GM21786 (cell line): ENCODE results near the gene RNGTT.
"Not testable (repeated sequence)": the region's sequence is repeated elsewhere in the genome, so short reads cannot be mapped to it uniquely, and the experiment has no call there.

Experiments used
- ATAC-seq: cut with Tn5 transposase; IDR thresholded peaks from one replicate; pipeline ENCODE4 v1.9.1; 2021; ENCODE audit not compliant: unreplicated experiment

Gene RNGTT

DNA sequence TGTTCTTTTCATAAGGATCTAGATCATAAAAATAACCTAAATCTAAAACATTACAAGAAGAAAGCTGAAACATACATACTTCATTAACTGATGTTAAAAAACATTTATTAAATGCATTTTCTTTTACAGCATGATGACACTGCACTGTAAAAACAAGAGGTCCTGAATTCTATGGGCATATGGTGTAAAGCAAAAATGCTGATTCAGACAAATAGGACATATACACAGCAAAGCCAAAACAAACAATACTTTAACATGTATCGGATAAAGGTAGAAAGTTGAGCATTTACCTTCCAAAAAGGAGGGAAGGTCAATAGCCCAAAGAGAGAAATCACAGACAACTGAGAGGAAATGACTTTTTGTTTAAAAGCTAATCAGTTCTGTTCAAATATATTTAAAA, 221.5 kb downstream of the RNGTT start:
- ATAC-seq = no peak

DNA sequence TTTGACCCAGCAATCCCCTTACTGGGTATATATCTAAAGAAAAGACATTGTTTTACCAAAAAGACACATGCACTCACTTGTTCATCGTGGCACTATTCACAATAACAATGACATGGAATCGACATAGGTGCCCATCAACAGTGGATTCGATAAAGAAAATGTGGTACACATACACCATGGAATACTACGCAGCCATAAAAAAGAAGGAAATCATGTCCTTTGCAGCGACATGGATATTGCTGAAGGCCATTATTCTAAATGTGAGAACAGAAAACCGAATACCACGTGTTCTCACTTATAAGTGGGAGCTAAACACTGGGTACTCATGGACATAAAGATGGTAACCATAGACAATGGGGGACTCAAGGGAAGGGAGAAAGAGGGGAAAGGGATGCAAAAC, 222.3 kb downstream of the RNGTT start:
- no peak for ATAC-seq

DNA sequence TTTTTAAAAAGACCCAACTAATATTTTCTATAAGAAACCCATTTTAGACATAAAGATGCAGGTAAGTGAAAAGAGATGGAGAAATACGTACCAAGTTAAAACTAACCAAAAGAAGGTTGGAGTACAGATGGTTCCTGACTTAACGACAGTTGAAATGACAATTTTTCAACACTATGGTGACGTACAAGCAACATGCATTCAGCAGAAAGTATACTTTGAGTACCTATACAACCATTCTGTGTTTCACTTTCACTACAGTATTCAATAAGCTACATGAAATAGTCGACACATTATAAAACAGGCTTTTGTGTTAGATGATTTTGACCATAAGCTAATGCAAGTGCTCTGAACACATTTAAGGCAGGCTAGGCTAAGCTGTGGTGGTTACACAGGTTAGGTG, 228.9 kb downstream of the RNGTT start:
- no peak for ATAC-seq

DNA sequence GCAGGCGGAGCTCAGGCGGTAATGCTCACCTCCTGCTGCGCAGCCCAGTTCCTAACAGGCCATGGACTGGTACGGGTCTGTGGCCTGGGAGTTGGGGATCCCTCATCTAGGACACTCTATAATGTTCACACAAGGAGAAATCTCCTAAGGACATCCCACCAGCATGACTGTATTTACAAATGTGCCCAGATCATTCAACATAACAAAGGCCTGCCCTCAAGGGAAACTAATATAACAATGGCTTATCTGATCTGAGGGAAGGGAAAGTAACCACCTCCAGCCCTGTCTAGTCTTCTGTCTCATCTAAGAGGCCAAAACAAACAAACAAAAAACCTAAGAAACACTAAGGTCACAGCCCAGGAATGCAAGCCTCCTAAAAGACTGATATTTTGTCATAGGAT, 232.8 kb downstream of the RNGTT start:
- no peak for ATAC-seq

DNA sequence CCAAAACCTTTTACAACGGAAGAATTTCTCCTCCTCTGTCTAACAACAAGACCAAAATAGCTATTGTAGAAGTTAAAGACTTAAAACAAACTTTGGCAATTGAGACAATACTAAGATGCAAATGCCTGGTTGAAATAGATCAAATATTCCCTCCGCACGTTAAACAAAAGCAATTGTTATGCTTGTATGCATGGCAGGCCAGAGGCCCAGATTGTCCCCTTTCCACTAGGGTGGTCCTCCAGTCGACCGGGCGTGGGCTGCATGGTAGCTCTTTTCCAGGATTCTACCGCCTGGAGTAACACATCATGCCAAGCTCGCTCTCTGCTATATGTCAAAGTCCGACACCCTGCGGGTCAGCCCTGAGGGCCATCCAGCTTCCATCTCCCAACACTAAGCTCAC, 234.7 kb downstream of the RNGTT start:
- ATAC-seq = no peak

DNA sequence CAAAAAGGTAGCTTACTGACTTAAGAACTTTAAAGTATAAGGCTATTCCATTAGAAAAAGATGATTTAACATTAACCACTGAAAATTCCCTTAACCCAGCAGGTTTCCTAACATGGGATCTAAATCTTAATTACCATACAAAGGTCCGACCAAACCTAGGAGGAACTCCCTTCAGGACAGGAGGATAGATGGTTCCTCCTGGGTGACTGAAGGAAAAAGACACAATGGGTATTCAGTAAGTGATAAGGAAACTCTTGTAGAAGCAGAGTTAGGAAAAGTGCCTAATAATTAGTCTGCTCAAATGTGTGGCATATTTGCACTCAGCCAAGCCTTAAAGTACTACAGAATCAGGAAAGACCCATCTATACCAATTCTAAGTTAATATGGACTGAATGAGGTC, 237.0 kb downstream of the RNGTT start:
- ATAC-seq = not testable (repeated sequence)

DNA sequence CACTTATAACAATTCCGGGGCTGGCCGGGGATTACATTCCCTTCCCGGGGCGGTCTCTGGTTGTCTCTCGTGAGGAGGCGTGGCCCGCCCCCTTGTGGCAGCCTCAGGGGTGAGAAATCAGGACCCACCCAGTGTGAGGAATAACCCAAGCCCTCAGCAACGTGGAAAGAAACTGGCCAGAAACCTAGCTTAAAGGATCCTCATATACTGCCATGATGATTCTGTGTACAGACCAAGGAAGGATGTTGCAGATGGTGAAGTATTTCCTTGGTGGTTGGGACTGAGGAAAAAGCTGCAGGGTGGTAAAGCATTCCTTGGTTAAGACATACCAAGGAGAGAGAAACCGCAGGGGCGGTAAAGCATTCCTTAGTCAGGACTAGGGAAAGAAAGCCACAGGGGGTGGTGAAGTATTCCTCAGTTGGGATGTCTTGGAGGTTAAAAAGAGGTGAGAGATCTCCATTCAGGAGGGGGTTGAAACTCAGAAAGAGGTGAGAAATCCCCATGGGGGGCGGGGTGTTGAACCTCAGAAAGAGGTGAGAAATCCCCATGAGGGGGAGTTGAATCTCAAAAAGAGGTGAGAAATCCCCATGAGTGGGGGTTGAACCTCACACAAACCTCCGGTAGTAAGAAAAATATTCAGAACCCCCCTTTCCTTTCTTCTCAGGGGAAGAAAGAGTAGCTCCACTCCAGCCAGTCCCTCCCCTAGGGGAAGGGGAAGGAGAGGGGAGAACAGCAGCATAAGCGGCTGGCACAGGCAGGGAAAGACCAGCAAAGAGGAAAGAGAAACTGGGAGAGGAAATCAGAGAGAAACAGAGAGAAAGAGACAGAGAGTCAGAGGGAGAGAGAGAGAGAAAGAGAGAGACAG, 238.1 kb downstream of the RNGTT start:
- ATAC-seq = no peak

DNA sequence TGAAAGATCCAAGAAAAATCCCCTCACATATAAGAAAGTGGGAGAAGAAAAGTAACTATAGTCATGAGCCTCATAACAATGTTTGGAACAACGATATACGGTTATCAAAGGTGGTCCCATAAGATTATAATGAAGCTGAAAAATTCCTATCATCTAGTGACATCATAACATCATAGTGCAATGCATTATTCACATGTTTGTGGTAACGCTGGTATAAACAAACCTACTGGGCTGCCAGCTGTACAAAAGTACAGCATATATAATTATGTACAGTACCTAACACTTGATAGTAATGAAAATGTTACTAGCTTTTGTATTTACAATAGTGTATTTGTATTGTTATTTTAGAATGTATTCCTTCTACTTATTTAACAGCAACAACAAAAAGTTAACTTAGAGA, 240.7 kb downstream of the RNGTT start:
- ATAC-seq = no peak

DNA sequence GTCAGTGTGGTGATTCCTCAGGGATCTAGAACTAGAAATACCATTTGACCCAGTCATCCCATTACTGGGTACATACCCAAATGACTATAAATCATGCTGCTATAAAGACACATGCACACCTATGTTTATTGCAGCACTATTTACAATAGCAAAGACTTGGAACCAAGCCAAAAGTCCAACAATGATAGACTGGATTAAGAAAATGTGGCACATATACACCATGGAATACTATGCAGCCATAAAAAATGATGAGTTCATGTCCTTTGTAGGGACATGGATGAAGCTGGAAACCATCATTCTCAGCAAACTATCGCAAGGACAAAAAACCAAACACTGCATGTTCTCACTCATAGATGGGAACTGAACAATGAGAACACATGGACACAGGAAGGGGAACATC, 247.0 kb downstream of the RNGTT start:
- not testable (repeated sequence) for ATAC-seq

DNA sequence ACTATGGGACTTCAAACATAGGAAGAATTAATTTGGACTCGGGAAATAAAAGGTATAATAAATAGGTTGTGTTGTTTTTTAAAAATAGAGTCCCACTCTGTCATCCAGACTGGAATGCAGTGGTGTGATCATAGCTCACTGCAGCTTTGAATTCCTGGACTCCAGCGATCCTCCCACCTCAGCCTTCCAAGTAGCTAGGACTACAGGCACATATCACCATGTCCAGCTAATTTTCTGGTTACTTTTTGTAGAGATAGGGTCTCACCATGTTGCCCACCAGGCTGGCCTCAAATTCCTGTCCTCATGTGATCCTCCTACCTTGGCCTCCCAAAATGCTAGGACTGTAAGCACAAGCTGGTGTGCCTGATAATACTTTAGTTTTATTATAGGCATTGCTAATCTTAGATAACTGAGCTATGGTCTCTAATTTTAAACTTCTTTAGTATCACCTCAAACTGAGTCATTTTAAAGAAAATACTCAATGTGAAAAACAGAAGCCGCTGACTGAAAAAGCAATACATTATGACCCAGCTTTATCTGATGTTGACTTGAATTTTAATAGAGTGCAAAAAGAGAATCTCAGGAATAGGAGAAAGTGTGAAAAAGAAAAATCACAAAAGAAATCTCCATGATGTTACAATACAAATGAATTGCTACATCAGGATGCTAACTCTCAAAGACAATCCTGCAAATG, 251.0 kb downstream of the RNGTT start:
- ATAC-seq = no peak

DNA sequence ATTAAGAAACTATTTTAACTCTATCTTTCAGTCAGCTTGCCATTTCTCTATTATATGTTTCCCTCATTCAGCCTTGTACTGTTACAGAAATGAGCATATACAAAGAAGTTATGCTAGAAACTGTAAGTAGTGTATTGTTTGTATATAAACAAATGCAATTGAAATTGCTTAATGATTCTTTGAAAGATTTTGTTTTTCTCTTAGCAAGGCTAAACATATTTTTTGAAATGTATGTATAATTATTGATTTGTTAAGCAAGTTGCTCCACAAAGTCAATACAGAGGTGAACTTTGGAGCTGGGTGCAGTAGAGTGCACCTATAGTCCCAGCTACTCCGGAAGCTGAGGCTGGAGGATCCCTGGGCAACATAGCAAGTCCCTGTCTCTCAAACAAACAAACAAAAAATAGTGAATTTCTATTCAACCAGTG, 253.6 kb downstream of the RNGTT start:
- ATAC-seq = no peak

DNA sequence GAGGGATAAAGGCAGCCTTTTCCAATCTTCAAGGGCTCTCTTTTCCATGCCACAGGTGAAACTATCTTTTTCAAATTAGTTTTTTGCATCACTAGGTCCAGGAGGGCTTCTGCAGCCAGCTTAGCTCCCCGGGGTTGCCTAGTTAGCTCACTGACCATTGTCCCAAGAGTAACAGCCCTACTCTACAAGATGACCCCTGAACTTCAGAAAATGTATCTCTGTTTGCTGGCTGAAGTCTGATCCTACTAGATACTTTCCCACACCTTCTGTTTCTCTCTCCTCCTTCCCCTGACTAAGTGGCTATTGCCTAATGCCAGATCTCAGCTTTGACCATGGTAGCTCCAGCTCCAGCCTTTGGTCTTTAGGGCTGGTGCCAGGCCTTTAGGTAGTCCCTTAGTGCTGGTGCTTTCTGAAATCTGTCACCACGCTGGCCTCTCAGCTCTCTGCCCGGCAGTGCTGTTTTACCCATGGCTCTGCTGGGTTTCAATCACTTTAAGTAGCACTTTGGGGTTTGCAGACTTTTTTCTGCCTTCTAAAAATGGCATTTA, 255.1 kb downstream of the RNGTT start:
- no peak for ATAC-seq

DNA sequence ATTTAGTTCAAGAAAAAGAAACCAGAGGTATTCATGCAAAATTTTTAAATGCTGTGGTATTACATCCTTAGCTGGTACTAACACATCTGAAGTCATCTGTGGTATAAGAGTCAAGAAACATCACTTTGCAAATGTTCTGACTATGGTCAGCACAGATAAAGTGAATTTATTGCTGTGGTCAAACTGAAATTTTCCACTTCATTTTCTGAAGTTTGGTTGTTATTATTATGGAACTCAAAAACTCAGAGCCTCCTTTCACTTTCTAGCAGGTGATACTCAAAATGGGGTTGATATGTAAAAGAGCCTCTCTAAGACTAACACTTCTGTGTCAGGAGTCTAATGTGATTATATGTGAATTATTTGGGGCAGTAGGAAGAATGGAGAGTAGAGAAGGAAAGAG, 257.8 kb downstream of the RNGTT start:
- peak; percentile 83 for ATAC-seq

DNA sequence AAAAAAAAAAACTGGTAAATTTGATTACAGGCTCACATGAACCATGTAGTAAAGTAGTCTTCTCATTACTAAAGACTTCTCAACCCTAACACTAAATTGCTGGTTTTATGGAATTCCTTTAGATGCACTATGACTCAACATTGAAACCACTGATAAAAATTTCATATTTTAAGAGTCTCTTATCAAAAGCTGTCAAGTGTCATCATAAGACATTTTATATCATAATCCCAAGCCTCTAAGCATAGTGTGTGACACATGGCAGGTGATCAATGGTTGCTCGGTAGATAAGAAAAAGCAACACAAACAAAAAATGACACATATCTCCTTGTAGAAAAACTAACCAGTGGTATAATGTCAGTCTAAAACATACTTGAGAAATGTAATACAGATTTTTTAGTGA, 258.4 kb downstream of the RNGTT start:
- no peak for ATAC-seq

DNA sequence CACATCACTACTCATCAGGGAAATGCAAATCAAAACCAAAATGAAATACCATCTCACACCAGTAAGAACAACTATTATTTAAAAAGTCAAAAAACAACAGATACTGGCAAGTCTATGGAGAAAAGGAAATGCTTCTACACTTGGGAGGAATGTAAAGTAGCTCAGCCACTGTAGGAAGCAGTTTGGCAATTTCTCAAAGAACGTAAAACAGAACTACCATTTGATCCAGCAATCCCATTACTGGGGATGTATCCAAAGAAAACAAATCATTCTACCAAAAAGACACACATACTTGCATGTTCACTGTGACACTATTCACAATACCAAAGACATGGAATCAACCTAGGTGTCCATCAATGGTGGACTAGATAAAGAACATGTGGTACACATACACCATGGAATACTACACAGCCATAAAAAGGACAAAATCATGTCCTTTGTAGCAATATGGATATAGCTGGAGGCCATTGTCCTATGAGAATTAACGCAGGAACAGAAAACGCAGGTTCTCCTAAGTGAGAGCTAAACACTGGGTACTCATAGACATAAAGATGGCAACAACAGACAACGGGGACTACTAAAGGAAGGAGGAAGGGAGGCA, 260.4 kb downstream of the RNGTT start:
- no peak for ATAC-seq

DNA sequence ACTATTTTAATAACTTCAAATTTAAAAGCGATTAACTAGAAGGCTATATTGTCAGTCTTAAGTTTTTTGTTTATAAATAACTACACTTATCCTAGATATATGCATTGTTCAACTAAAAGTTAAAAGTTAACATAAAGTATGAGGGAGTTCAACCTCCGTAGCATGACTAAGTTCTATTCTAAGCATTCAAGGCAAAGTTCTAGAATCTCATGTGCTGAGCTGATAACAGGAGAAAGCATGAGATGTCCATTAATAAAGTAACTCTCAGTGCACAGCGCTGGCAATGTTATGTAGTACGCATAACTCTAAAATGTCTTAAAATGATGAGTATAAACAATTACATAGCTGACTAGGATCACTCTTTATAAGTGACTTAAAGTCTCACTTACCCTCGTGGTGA, 264.8 kb downstream of the RNGTT start:
- ATAC-seq = no peak

DNA sequence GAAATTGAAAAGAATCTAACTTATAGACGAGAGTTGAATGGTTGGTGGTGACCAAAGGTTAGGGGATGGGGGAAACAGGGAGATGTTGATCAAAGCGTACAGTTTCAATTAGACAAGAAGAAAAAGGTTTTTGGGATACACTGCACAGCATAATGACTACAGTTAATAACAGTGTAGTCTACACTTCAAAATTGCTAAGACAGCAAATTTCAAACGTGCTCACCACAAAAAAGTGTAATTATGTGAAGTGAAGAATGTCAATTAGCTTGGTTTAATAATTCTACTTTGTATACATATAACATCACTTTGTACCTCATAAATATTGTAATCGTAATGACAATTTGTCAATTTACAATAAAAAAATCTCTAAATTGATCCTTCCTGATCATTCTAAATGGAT, 267.5 kb downstream of the RNGTT start:
- no peak for ATAC-seq

DNA sequence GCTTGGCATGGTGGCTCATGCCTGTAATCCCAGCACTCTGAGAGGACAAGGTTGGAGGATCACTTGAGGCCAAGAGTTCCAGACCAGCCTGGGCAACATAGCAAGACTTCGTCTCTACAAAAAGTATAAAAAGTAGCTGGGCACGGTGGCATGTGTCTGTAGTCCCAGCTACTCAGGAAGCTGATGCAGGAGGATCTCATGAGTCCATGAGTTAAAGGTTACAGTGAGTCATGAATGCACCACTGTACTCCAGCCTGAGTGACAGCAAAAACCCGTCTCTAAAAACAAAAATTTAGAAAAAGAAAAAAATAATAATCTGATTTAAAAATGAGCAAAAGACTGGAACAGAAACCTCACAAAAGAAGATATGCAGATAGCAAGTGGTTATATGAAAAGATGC, 279.7 kb downstream of the RNGTT start:
- no peak for ATAC-seq

DNA sequence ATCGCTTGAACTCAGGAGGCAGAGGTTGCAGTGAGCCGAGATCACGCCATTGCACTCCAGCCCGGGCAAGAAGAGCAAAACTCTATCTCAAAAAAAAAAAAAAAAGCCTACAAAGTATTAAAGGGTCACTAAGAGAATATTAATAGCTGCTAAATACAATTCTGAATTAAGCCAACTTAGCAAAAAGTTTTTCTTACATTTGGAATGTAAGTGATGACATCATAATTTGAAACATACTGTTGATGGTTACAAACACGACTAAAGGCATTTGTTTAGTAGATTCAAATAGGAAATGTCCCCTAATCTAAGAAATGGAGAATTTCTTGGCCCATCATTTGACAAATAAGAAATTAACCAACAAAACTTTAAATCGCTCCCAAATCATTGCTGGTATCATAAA, 282.8 kb downstream of the RNGTT start:
- ATAC-seq = no peak

DNA sequence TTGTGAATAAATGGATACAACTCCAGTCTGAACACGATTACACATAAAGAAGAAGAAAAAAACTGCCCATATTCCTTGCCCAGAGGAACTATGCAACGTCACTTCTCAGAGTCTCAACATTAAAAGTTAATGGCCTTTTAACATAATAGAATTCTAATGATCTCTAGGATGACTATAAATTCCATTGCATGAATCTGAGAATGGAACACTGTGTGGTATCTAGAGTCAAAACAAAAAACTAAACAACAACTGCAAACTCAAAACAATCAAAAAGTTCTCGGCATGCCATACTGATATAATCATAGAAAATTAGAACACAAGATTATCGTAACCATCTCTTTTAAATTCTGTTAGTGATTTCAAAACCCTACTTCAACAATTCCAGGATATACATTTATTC, 283.6 kb downstream of the RNGTT start:
- no peak for ATAC-seq

DNA sequence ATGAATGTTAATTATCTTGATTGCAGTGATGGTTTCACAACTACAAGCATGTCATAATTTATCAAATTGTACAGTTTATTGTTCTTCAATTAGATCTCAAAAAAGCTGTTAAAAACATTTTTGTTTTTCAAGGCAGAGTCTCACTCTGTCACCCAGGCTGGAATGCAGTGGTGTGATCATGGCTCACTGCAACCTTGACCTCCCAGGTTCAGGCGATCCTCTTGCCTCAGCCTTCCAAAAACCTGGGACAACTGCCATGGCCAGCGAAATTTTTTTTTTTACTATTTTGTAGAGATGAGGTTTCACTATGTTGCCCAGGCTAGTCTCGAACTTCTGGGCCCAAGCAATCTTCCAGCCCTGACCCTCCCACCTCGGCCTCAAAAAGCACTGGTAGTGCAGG, 286.1 kb downstream of the RNGTT start:
- no peak for ATAC-seq

DNA sequence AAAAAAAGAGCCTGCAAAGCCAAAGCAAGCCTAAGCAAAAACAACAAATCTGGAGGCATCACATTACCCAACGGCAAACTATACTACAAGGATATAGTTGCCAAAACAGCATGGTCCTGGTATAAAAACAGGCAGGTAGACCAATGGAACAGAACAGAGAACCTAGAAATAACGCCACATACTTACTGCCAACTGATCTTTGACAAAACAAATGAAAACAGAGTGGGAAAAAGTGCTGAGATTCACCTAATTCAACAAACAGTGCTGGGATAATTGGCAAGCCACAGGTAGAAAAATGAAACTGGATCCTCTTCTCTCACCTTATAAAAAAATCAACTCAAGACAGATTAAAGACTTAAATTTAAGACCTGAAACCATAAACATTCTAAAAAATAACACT, 291.8 kb downstream of the RNGTT start:
- ATAC-seq = no peak
